Thyroid gland (tissue), 4 donors: ENCODE results near the gene SHCBP1L. TPM values are rescaled to one million over a fixed set of nuclear protein-coding genes. Genes with fewer than 3 reads are reported as not detected.

ENCODE experiments used
- DNase-seq, 2 donors: peaks; one replicate each; pipeline ENCODE4 v3.0.0-alpha.2; 2019
- H3K27ac ChIP-seq, 3 donors: fragments of 200-600 bp; sonication (generic); 1 replicate in 2 of 3; 2 replicates in 1 of 3; pipeline ENCODE4 v1.5.1; 2016 to 2019; ENCODE audit warnings: mild to moderate bottlenecking in 1 of 3, moderate library complexity in 1 of 3
- H3K27me3 ChIP-seq: fragments of 200-600 bp; sonication (generic); one replicate; pipeline ENCODE4 v1.5.1; 2019
- H3K36me3 ChIP-seq, 2 donors: fragments of 200-600 bp; sonication (generic); one replicate each; pipeline ENCODE4 v1.5.1; 2016 to 2019
- H3K4me1 ChIP-seq, 2 donors: fragments of 200-600 bp; sonication (generic); one replicate each; pipeline ENCODE4 v1.5.1; 2017 to 2019
- H3K4me3 ChIP-seq, 3 donors: fragments of 200-600 bp; sonication (generic); replicated peaks in 1 of 3; 1 replicate in 2 of 3; 2 replicates in 1 of 3; pipeline ENCODE4 v1.5.1; 2016; ENCODE audit warnings: mild to moderate bottlenecking in 1 of 3
- H3K9me3 ChIP-seq: fragments of 200-600 bp; sonication (generic); one replicate; pipeline ENCODE4 v1.5.1; 2017
- CTCF ChIP-seq, 6 experiments: fragments of 200-600 bp in 3 of 6; fragments of 450-650 bp in 3 of 6; sonication (generic) in 3 of 6; IDR thresholded peaks; one replicate each; pipeline ENCODE4 v1.5.1; 2016 to 2019; ENCODE audit warnings: antibody characterized with exemption in 6 of 6, mild to moderate bottlenecking in 2 of 6, inconsistent platforms in 1 of 6, moderate library complexity in 1 of 6
- POLR2A ChIP-seq, 2 donors: fragments of 450-650 bp; IDR thresholded peaks; one replicate each; pipeline ENCODE4 v1.6.1; 2017; ENCODE audit warnings: antibody characterized with exemption in 2 of 2, mild to moderate bottlenecking in 2 of 2, moderate library complexity in 1 of 2
- WGBS, 2 donors: methylation state at CpG; one replicate each; pipeline ENCODE4 v1.1.5; 2017; 5-methylcytosine and 5-hydroxymethylcytosine counted together
- intact Hi-C: fragments of 100-400 bp; cut with DNase I; formaldehyde crosslinking; loops from one replicate; pipeline ENCODE4 v1.15.1; 2023
- total RNA-seq, 4 donors: library from RNA; depleted of rRNA; stranded (reverse); fragments of >200 nt; gene quantifications; one replicate each; pipeline ENCODE4 v1.2.3, GENCODE V29; 2016

Gene SHCBP1L
- total RNA-seq, 4 donors from 2014 or later: 1.3 TPM; not detected in 3

DNA sequence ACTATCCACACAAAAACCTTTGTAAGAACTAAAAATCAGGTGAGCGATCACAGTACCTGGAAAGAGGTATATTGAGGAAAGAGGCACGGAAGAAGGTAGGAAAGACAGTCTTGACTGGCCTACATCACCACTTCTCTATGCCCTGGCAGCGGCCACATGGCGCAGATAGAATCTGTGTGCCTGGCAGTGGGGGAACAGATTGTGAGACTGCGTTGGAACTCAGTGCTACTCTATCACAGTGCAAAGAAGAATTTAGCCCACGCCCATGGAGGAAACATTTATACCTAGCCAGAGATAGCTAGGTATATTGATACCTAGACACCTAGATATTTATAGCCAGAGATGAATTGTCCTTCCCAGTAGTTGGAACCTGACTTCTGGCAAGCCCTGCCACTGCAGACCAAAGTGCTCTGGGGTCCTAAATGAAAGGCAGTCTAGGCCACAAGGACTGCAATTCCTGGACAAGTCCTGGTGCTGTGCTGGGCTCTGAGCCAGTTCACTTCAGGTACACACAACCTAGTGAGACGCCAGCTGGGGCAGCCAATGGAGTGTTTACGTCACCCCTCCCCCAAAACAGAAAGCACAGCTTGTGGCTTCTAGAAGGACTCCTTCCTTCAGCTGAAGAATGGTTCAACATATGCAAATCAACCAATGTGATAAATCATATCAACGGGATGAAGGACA lies 61.9 kb downstream of the SHCBP1L start:
- TF ChIP-seq CTCF (IDR thresholded peaks at IDR 0.05) (no peak), POLR2A (IDR thresholded peaks at IDR 0.05) (no peak)
- peaks cover 24 to 26% of the 10 kb centered on the region in 2 donors for H3K36me3 ChIP-seq
- peak; percentile 81 to 84 for DNase-seq
- H3K27ac ChIP-seq: no peak overlapping the region
- H3K4me3 ChIP-seq: no peak overlapping the region
- WGBS, 2 donors: 74 to 85% methylated on average over 9 of the region's 9 CpGs
- no peaks in the 10 kb centered on the region for H3K4me1 ChIP-seq
- H3K27me3 ChIP-seq: no peaks in the 10 kb centered on the region
- no peaks in the 10 kb centered on the region for H3K9me3 ChIP-seq
- intact Hi-C loops: no loop called here

DNA sequence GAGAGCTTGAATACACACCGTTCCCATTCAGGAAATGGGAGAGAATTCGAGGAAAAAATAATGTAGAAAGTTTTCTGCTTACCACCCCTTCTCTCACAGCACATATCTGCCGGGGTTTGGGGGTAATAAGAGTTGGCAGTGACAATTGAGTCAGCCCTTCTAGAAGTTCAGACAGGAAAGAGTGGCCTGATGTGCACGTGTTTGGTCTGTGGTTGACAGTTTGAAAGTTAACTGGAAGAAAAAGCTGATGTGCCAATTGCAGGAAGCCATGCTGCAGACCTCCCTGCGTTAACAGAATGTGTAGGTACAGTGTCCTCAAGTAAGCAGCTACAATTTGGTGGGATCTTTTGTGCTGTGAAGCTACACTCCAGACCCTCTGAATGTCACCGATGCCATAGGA lies 63.0 kb downstream of the SHCBP1L start:
- no peaks in the 10 kb centered on the region for H3K9me3 ChIP-seq
- no peak for TF ChIP-seq POLR2A (IDR thresholded peaks at IDR 0.05)
- TF ChIP-seq CTCF (IDR thresholded peaks at IDR 0.05): no peak
- H3K4me3 ChIP-seq: no peak overlapping the region
- H3K4me1 ChIP-seq: no peaks in the 10 kb centered on the region
- intact Hi-C loops: no loop called here
- no peak overlapping the region for H3K27ac ChIP-seq
- no peak for DNase-seq
- WGBS, 2 donors: 69 to 71% methylated on average over 6 of the region's 6 CpGs
- H3K36me3 ChIP-seq: peaks cover 35 to 36% of the 10 kb centered on the region in 2 donors
- H3K27me3 ChIP-seq: no peaks in the 10 kb centered on the region

DNA sequence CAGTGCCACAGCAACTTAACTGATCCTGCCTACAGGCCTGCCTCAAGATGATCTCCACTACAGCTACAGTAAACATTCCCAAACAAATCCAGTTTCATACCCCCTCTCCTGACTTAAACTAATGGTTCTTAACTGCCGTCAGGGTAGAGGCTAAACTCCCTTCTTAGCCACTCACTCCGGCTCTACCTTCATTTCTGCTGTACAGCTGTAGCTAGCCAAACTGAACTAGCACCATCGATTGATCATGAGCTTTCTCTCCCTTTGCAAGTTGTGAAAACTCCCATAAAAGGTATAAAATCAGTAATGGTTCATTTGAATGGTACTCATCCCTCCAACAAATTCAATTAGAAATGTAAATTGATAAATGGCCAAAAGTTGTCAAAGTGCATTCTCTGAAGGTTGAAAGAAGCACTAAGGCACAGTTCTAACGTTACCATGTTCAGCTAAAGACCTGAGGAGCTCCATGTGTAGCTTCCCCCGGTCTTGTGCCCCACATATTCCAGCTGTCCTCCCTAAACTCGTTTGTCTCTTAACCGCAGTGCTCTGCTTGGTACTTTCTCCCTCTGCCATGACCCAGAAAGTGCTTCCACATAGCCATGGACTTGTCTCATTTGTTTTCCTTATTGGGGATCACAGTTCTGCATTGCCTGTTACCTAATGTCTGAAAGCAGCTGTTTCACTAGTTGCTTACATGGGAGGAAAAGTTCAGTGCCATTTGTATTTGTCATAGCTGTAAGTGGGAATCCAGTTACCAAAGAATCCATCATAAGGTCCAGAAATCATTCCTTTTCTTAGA lies 64.0 kb downstream of the SHCBP1L start:
- H3K4me1 ChIP-seq: no peaks in the 10 kb centered on the region
- no peaks in the 10 kb centered on the region for H3K27me3 ChIP-seq
- no peak for TF ChIP-seq CTCF (IDR thresholded peaks at IDR 0.05)
- no peaks in the 10 kb centered on the region for H3K9me3 ChIP-seq
- H3K27ac ChIP-seq: no peak overlapping the region
- peaks cover 44 to 46% of the 10 kb centered on the region in 2 donors for H3K36me3 ChIP-seq
- DNase-seq: no peak
- H3K4me3 ChIP-seq: no peak overlapping the region
- intact Hi-C loops: no loop called here
- 84 to 88% methylated on average over 7 of the region's 7 CpGs for WGBS, 2 donors

GRCh38 chr1:182886985-182887384 lies 66.0 kb downstream of the SHCBP1L start:
- H3K4me1 ChIP-seq: no peaks in the 10 kb centered on the region

More at GRCh38 chr1:182886985-182887384, 66.0 kb downstream of the SHCBP1L start:
- intact Hi-C loops: no loop called here
- Histone ChIP-seq H3K4me3 (no peak overlapping the region), H3K27ac (no peak overlapping the region), H3K36me3 (peaks cover 64 to 65% of the 10 kb centered on the region in 2 donors), H3K27me3 (no peaks in the 10 kb centered on the region), H3K9me3 (no peaks in the 10 kb centered on the region)
- DNase-seq: no peak
- 94 to 97% methylated on average over 11 of the region's 11 CpGs for WGBS, 2 donors
- no peak for TF ChIP-seq POLR2A (IDR thresholded peaks at IDR 0.05)
- no peak for TF ChIP-seq CTCF (IDR thresholded peaks at IDR 0.05)
